ENCODE data around the gene CAPNS1.

CAPNS1 gene

DNA sequence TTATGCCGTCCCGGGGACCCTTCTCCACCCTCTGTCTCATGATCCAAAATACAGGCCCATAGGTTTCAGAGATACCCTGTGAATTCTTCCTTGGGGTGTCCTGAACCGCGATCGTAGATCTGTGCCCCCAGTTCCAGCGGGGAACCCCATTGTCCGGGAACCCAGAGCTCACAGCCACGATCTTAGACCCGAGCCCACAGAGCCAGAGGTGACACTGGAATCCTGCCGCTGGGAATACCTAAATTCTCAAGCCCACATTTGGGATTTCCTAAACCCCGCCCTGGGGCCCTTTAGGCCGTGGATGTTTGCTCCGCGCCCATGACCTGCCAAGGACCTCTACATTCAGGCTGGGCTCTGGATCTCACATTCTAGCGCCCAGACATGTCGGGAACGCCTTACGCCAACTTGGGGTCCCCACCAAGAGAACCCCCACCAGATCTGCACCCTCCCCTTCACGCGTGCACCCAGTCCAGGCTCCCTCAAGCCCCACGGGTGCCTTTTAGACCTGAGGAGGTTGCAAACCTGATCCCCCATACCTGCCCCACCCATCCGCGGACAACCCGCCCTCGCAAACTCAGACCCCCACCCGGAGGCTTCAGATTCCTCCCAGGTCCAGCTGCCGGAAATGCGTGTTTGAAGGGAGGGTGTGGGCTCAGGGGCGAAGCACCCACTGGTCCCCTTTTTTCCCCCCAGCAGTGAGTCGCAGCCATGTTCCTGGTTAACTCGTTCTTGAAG lies 605 bp downstream of the CAPNS1 start:
- no peaks in the 10 kb centered on the region for H3K9me3 ChIP-seq (ENCODE audit: control insufficient read depth, low read length)
- no peaks in the 10 kb centered on the region for H3K27me3 ChIP-seq (ENCODE audit: control insufficient read depth, insufficient read depth, low read length)
- H3K79me2 ChIP-seq: peaks cover 7% of the 10 kb centered on the region
- peak overlapping the region; percentile 82 for H3K9ac ChIP-seq
- H3K27ac ChIP-seq: peak overlapping the region; percentile 94
- peak overlapping the region; percentile 92 for H2AFZ ChIP-seq
- TF ChIP-seq, protein P1, sequence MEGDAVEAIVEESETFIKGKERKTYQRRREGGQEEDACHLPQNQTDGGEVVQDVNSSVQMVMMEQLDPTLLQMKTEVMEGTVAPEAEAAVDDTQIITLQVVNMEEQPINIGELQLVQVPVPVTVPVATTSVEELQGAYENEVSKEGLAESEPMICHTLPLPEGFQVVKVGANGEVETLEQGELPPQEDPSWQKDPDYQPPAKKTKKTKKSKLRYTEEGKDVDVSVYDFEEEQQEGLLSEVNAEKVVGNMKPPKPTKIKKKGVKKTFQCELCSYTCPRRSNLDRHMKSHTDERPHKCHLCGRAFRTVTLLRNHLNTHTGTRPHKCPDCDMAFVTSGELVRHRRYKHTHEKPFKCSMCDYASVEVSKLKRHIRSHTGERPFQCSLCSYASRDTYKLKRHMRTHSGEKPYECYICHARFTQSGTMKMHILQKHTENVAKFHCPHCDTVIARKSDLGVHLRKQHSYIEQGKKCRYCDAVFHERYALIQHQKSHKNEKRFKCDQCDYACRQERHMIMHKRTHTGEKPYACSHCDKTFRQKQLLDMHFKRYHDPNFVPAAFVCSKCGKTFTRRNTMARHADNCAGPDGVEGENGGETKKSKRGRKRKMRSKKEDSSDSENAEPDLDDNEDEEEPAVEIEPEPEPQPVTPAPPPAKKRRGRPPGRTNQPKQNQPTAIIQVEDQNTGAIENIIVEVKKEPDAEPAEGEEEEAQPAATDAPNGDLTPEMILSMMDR (IDR thresholded peaks at IDR 0.05): no peak
- peaks cover 8% of the 10 kb centered on the region for H3K4me1 ChIP-seq
- peak overlapping the region; percentile 96 for H3K4me2 ChIP-seq (ENCODE audit: low read length)
- peak overlapping the region; percentile 100 for H3K4me3 ChIP-seq (ENCODE audit: low read depth, low read length)
- H3K36me3 ChIP-seq (ENCODE audit: control insufficient read depth, insufficient read depth, low read length): no peaks in the 10 kb centered on the region

DNA sequence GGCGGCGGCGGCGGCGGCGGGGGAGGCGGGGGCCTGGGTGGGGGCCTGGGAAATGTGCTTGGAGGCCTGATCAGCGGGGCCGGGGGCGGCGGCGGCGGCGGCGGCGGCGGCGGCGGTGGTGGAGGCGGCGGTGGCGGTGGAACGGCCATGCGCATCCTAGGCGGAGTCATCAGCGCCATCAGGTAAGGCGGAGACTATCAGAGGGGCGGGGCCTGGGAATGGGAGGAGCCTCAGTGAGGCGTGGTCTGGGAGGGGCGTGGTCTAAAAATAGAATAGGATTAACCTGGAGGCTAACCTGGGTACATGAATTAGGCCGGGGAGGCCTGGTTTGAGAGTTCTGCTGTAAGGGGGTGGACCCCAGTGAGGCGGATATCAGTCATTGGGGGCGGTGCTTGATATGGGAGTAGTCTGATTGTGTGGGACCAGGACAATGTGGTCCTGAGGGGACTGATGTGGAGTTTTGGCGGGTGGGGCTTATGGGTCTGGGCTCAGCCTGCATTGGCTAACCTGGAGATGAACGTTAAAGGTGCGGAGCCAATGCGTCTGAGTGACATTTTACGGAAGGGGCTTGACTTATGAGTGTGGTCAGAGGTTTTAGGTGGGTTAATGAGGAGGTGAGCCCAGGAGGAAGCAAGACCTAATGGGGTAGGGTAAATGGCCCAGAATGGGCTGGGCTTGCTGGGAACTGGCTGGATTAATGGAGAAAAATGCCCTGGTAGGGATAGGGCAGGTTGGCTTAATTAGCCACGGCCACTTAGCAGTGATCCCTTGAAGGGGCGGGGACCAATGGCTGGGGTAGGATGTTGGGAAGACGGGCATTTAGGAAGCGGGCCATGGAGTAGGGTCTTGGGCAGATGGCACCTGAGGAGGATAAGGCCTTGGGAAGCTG lies 1.4 kb downstream of the CAPNS1 start:
- Histone ChIP-seq H2AFZ (peak overlapping the region; percentile 92), H3K36me3 (ENCODE audit: control insufficient read depth, insufficient read depth, low read length) (no peaks in the 10 kb centered on the region), H3K79me2 (peaks cover 9% of the 10 kb centered on the region), H3K9me3 (ENCODE audit: control insufficient read depth, low read length) (no peaks in the 10 kb centered on the region), H3K4me2 (ENCODE audit: low read length) (peak overlapping the region; percentile 96), H3K4me3 (ENCODE audit: low read depth, low read length) (peak overlapping the region; percentile 100), H3K4me1 (peaks cover 8% of the 10 kb centered on the region), H3K9ac (peak overlapping the region; percentile 82), H3K27ac (peak overlapping the region; percentile 94), H3K27me3 (ENCODE audit: control insufficient read depth, insufficient read depth, low read length) (no peaks in the 10 kb centered on the region)
- TF ChIP-seq, protein P1 (IDR thresholded peaks at IDR 0.05): no peak

DNA sequence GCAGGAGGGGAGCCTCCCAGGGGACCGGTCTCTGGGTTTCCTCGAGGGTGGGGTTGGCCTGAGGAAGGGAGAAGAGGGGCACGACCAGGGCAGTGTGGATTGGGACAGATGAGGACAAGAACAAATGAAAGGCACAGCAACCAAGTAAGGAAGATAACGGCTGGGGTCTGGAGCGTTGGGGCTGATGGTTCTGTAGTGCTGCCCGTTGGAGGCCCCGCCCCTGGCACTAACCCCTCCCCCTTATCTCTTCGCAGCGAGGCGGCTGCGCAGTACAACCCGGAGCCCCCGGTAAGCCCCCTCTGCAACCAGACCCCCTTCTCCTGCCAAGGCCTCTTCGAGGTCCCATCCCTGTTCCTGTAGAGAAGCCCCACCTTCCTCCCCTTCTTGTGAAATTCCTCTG lies 2.2 kb downstream of the CAPNS1 start:
- H3K9me3 ChIP-seq (ENCODE audit: control insufficient read depth, low read length): no peaks in the 10 kb centered on the region
- peaks cover under 1% of the 10 kb centered on the region for H3K4me1 ChIP-seq
- H3K4me2 ChIP-seq (ENCODE audit: low read length): no peak overlapping the region
- TF ChIP-seq, protein P1 (IDR thresholded peaks at IDR 0.05): no peak
- H3K27me3 ChIP-seq (ENCODE audit: control insufficient read depth, insufficient read depth, low read length): no peaks in the 10 kb centered on the region
- no peak overlapping the region for H3K9ac ChIP-seq
- H3K36me3 ChIP-seq (ENCODE audit: control insufficient read depth, insufficient read depth, low read length): no peaks in the 10 kb centered on the region
- no peak overlapping the region for H3K4me3 ChIP-seq (ENCODE audit: low read depth, low read length)
- no peak overlapping the region for H3K27ac ChIP-seq
- peaks cover 9% of the 10 kb centered on the region for H3K79me2 ChIP-seq
- no peak overlapping the region for H2AFZ ChIP-seq

DNA sequence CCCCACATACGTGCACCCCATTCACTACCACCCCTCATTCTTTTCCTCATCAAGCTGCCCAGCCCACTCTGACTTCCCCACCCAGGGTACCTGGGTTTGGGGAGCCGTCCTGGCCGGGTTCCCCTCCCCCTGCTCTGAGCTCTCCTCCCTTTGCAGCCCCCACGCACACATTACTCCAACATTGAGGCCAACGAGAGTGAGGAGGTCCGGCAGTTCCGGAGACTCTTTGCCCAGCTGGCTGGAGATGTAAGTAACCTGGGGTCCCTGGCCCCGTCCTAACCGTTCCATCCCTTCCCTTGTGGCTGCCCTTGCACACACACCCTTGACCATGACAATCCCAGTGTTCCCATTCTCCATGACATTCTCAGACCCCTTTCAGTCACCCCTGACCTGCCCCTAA lies 2.6 kb downstream of the CAPNS1 start:
- TF ChIP-seq, protein P1 (IDR thresholded peaks at IDR 0.05): no peak
- Histone ChIP-seq H3K9ac (no peak overlapping the region), H3K9me3 (ENCODE audit: control insufficient read depth, low read length) (no peaks in the 10 kb centered on the region), H3K79me2 (peaks cover 9% of the 10 kb centered on the region), H2AFZ (no peak overlapping the region), H3K36me3 (ENCODE audit: control insufficient read depth, insufficient read depth, low read length) (no peaks in the 10 kb centered on the region), H3K27me3 (ENCODE audit: control insufficient read depth, insufficient read depth, low read length) (no peaks in the 10 kb centered on the region), H3K27ac (no peak overlapping the region), H3K4me2 (ENCODE audit: low read length) (no peak overlapping the region), H3K4me1 (no peaks in the 10 kb centered on the region), H3K4me3 (ENCODE audit: low read depth, low read length) (no peak overlapping the region)
